ENCODE results near the gene TP53I13. TPM values are rescaled to one million over a fixed set of nuclear protein-coding genes. Genes with fewer than 3 reads are reported as not detected.

Gene TP53I13
- total and polyA plus RNA-seq, 2 of the 13 experiments (the other 11 are each of a cell fraction or from before 2014, with no cell fraction given), result 16.9 to 25.7 TPM

DNA sequence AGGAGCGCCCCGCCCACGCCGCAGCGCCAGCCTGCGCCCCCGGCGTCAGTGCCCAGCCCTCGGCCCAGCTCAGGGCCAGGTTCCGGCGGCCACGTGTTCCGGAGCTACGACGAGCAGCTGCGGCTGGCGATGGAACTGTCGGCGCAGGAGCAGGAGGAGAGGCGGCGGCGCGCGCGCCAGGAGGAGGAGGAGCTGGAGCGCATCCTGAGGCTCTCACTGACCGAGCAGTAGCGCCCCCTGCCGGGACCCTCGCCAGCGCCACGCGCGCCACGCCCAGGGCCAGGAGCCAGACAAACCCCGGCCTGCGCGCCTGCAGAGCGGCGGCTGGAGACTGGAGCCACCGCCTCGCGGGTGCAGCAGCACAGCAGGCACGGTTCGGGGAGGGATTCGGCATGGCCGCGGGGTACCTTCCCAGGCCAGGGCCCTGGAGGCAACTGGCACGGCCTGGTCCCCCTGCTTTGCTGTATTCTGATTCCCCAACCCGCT lies 44.9 kb downstream of the TP53I13 start (continued):
- TF ChIP-seq ZNF431 (CRISPR knock-in tag; IDR thresholded peaks at IDR 0.05; ENCODE audit: borderline replicate concordance, low read depth), result no peak
- no peak for TF ChIP-seq WIZ (CRISPR knock-in tag; IDR thresholded peaks at IDR 0.05)
- peak; percentile 78; the same call in 1 of the 2 replicates for TF ChIP-seq ZBTB38 (CRISPR knock-in tag; IDR thresholded peaks at IDR 0.05)
- no peak for TF ChIP-seq KLF15 (CRISPR knock-in tag; IDR thresholded peaks at IDR 0.05; ENCODE audit: borderline replicate concordance)
- TF ChIP-seq, protein P1, sequence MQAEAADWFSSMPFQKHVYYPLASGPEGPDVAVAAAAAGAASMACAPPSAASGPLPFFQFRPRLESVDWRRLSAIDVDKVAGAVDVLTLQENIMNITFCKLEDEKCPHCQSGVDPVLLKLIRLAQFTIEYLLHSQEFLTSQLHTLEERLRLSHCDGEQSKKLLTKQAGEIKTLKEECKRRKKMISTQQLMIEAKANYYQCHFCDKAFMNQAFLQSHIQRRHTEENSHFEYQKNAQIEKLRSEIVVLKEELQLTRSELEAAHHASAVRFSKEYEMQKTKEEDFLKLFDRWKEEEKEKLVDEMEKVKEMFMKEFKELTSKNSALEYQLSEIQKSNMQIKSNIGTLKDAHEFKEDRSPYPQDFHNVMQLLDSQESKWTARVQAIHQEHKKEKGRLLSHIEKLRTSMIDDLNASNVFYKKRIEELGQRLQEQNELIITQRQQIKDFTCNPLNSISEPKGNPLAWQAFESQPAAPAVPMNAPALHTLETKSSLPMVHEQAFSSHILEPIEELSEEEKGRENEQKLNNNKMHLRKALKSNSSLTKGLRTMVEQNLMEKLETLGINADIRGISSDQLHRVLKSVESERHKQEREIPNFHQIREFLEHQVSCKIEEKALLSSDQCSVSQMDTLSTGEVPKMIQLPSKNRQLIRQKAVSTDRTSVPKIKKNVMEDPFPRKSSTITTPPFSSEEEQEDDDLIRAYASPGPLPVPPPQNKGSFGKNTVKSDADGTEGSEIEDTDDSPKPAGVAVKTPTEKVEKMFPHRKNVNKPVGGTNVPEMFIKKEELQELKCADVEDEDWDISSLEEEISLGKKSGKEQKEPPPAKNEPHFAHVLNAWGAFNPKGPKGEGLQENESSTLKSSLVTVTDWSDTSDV (CRISPR knock-in tag; IDR thresholded peaks at IDR 0.05), result no peak
- TF ChIP-seq ZNF777 (CRISPR knock-in tag; IDR thresholded peaks at IDR 0.05), result peak; percentile 85
- TF ChIP-seq, protein P2, sequence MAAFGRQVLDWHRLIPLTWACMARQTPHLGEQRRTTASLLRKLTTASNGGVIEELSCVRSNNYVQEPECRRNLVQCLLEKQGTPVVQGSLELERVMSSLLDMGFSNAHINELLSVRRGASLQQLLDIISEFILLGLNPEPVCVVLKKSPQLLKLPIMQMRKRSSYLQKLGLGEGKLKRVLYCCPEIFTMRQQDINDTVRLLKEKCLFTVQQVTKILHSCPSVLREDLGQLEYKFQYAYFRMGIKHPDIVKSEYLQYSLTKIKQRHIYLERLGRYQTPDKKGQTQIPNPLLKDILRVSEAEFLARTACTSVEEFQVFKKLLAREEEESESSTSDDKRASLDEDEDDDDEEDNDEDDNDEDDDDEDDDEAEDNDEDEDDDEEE (CRISPR knock-in tag; IDR thresholded peaks at IDR 0.05), result no peak
- TF ChIP-seq, protein P3, sequence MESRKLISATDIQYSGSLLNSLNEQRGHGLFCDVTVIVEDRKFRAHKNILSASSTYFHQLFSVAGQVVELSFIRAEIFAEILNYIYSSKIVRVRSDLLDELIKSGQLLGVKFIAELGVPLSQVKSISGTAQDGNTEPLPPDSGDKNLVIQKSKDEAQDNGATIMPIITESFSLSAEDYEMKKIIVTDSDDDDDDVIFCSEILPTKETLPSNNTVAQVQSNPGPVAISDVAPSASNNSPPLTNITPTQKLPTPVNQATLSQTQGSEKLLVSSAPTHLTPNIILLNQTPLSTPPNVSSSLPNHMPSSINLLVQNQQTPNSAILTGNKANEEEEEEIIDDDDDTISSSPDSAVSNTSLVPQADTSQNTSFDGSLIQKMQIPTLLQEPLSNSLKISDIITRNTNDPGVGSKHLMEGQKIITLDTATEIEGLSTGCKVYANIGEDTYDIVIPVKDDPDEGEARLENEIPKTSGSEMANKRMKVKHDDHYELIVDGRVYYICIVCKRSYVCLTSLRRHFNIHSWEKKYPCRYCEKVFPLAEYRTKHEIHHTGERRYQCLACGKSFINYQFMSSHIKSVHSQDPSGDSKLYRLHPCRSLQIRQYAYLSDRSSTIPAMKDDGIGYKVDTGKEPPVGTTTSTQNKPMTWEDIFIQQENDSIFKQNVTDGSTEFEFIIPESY (CRISPR knock-in tag; IDR thresholded peaks at IDR 0.05), result 0 out of 2 replicates have a peak, but pooled peaks have one; percentile 6
- TF ChIP-seq SP1 (IDR thresholded peaks at IDR 0.05), result no peak
- peak; percentile 79 for TF ChIP-seq SP1 (CRISPR knock-in tag; IDR thresholded peaks at IDR 0.05)
- no peak for TF ChIP-seq NFRKB (IDR thresholded peaks at IDR 0.05)
- TF ChIP-seq, protein P4, sequence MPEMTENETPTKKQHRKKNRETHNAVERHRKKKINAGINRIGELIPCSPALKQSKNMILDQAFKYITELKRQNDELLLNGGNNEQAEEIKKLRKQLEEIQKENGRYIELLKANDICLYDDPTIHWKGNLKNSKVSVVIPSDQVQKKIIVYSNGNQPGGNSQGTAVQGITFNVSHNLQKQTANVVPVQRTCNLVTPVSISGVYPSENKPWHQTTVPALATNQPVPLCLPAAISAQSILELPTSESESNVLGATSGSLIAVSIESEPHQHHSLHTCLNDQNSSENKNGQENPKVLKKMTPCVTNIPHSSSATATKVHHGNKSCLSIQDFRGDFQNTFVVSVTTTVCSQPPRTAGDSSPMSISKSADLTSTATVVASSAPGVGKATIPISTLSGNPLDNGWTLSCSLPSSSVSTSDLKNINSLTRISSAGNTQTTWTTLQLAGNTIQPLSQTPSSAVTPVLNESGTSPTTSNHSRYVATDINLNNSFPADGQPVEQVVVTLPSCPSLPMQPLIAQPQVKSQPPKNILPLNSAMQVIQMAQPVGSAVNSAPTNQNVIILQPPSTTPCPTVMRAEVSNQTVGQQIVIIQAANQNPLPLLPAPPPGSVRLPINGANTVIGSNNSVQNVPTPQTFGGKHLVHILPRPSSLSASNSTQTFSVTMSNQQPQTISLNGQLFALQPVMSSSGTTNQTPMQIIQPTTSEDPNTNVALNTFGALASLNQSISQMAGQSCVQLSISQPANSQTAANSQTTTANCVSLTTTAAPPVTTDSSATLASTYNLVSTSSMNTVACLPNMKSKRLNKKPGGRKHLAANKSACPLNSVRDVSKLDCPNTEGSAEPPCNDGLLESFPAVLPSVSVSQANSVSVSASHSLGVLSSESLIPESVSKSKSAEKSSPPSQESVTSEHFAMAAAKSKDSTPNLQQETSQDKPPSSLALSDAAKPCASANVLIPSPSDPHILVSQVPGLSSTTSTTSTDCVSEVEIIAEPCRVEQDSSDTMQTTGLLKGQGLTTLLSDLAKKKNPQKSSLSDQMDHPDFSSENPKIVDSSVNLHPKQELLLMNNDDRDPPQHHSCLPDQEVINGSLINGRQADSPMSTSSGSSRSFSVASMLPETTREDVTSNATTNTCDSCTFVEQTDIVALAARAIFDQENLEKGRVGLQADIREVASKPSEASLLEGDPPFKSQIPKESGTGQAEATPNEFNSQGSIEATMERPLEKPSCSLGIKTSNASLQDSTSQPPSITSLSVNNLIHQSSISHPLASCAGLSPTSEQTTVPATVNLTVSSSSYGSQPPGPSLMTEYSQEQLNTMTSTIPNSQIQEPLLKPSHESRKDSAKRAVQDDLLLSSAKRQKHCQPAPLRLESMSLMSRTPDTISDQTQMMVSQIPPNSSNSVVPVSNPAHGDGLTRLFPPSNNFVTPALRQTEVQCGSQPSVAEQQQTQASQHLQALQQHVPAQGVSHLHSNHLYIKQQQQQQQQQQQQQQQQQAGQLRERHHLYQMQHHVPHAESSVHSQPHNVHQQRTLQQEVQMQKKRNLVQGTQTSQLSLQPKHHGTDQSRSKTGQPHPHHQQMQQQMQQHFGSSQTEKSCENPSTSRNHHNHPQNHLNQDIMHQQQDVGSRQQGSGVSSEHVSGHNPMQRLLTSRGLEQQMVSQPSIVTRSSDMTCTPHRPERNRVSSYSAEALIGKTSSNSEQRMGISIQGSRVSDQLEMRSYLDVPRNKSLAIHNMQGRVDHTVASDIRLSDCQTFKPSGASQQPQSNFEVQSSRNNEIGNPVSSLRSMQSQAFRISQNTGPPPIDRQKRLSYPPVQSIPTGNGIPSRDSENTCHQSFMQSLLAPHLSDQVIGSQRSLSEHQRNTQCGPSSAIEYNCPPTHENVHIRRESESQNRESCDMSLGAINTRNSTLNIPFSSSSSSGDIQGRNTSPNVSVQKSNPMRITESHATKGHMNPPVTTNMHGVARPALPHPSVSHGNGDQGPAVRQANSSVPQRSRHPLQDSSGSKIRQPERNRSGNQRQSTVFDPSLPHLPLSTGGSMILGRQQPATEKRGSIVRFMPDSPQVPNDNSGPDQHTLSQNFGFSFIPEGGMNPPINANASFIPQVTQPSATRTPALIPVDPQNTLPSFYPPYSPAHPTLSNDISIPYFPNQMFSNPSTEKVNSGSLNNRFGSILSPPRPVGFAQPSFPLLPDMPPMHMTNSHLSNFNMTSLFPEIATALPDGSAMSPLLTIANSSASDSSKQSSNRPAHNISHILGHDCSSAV (CRISPR knock-in tag; IDR thresholded peaks at IDR 0.05; ENCODE audit: borderline replicate concordance), result no peak
- no peak; the same call in 1 of the 2 replicates for TF ChIP-seq TOE1 (CRISPR knock-in tag; IDR thresholded peaks at IDR 0.05)
- TF ChIP-seq RARG (CRISPR knock-in tag; IDR thresholded peaks at IDR 0.05; ENCODE audit: low read depth), result no peak
- no peak for TF ChIP-seq HMGA1 (CRISPR knock-in tag; conservative IDR thresholded peaks at IDR 0.05)
- no peak; the same call in 1 of the 2 replicates for TF ChIP-seq GPN1 (CRISPR knock-in tag; IDR thresholded peaks at IDR 0.05; ENCODE audit: borderline replicate concordance)
- peak; percentile 77; the same call in 1 of the 2 replicates for TF ChIP-seq ZNF33B (CRISPR knock-in tag; IDR thresholded peaks at IDR 0.05)

All from HepG2 (cell line).